GM21360 (cell line): ENCODE results near the gene FOXG1.

Source experiments
- ATAC-seq: cut with Tn5 transposase; IDR thresholded peaks from one replicate; pipeline ENCODE4 v1.9.1; 2021; ENCODE audit warnings: mild to moderate bottlenecking, moderate library complexity; ENCODE audit not compliant: unreplicated experiment

Gene FOXG1

GRCh38 chr14:28766469-28766955, at the start of gene FOXG1:
FOXG1 (plus strand) TSS chr14:28766787; CDS start chr14:28767280, 493 bp downstream.
- ATAC-seq, result peak; percentile 64

DNA sequence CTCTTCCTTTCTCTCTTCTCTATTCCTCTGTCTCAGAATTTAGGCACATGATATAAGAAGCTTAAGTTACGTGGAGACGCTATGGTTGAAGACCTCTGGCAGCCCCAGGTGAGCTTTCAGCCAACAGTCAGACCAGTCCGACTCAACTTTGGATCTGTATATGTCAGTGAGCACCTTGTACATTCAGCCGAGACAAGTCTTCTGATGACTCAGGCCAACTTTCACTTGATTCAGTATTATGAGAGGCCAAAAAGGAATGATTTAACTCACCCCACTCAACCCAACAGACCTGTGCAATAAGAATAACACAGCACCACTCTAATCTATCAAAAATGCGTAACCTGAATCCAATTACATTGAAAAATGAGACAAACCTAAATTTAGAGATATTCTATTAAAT, 47.5 kb upstream of the FOXG1 start:
- ATAC-seq, result no peak

GRCh38 chr14:28731358-28731757, 35.2 kb upstream of the FOXG1 start:
- ATAC-seq, result no peak

DNA sequence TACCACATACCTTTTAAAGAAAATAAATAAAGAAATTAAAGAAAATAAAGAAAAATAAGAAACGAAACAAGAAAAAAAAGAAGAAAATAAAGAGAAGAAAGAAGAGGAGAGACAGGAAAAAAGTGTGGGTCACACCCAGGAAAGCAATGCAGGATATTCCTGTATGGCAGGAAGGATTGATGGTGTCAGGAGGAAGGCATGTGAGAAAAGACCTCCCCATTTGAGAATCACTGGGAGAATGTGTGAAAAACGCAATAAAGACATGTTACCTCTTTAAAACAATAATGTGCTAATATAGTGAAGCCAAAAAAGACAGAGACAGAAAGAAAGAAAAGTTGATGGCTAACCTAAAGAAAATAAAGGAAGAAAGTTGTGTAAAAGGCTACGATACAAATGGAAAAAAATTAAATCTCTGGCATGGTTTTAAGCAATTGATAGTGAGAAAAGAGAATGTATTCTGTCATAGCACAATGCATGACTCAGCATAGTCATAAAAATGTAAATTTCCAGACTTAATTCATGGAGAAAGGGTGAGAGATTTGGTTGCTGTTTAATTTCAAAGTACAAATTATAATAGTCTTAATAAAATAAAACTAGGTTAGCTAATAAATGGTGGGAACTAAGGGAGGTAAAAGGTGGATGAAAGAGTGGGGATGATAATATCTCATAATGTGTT, 24.3 kb upstream of the FOXG1 start:
- no peak for ATAC-seq

DNA sequence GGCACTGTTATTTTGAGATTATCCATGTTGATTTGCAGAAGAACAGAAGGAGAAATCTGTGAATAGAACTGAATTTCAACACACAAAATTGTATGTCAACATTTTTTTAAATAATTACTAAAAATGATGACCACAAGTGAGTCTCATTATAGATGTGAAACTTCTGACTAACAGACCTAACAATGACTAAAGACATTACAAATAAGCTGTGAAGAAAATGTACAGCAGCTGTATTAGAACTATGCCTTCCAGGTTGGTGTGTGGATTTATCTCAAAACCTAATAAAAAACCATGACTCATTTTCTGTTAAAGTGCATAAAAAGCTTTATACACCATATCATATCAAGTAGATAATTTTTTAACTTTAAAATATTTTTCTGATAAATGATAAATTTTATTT, 22.5 kb upstream of the FOXG1 start:
- ATAC-seq, result no peak

GRCh38 chr14:28745176-28745575, 21.4 kb upstream of the FOXG1 start:
- no peak for ATAC-seq

DNA sequence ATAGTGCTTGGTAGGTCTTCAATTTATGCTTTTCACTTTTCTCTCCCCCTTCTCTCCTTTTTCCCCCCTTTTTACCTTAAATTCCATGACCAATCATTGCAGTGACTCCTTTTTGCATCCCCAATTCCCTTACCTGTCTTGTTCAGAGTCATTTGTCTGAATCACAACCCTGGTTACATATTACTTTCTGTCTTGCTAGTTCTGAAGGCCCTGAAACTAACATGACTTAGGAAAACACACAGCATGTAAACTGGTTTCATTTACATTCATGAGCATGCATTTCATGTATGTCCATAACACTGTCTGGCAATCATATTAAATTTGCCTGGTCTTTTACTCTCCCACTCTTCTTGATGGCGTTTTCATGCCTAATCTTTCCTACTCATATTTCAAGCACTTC, 20.3 kb upstream of the FOXG1 start:
- ATAC-seq, result no peak

- peak; percentile 72 for ATAC-seq
These were observed 15.0 kb upstream of the FOXG1 start for GRCh38 chr14:28751467-28752058.

DNA sequence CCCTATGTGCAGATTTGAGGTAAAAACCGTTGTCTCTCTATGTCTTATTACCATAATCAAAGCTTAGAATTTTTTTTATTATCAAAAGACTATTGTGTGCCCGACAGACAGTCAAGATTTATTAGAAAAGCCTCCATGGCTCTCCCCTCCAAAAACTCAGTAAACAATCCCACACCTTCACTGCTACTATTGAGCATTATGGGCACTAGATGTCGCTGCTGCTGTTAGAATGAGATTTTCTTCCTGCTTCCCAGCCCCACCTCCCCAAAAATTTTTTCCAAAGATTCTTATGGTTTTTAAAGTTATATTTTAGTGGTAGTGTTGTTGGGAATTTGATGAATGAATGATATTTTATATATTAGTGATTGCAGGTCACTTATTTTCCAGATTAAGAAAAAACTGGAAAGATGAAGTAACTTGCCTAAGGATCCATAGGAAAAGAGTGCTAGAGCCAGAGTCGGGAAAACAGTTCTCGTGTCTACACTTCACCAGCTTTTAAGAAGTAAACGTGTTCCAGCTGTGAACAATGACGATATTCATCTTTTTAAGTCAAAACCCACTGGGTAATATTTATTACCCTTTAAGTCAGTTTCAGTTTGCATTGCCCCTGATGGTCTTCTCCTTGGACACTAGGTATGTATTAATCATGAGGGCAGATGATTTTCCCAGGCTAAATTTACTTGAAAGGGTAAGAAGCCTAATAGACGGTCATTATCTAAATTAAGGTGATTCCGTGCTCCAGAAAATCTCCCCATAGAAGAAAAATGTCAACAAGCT, 12.2 kb upstream of the FOXG1 start:
- ATAC-seq, result no peak

DNA sequence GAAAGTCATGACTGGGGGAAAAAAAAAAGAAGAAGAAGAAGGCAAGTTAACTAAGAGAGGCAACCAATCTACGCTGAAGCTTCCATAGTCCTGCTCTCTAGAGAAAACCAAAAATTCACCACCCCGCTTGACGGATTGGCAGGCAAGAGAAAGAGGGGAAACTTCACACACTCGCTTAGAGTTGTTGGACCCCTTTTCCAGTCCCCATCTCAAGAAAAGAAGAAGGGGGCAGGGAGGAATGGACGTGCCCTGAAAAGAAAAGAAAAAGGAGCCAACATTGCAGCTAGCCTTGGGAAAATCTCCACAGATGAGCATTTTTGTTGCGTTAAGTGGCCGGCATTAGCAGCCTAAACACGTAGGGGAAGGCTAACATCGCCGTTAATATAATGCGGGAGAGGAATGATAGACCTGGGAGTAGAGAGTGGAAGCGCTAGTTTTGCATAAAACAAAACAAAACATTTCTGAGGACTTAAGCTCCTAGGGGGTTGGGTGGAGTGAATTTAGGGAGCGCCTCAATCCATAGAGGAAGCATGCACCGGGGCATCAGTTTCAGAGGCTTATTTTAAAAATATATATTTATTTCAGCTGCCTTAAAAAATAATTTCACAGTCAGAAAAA, 11.3 kb upstream of the FOXG1 start:
- no peak for ATAC-seq

DNA sequence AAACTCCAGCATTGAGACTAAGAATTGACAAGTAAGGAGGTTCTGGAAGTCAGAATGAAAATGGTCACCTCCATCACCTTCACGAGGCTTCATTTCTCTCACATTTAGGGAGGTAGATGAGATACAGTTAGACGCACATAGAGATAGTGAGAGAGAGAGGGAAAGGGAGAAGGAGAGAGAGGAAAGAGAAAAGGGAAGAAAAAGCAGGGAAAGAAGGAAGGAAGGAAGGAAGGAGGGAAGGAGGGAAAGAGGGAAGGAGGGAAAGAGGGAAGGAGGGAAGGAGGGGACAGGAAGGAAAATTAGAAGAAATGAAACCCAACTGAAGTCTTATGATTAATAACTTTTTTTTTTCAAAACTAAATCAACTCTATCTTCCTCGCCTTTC, 10.7 kb upstream of the FOXG1 start:
- no peak for ATAC-seq

DNA sequence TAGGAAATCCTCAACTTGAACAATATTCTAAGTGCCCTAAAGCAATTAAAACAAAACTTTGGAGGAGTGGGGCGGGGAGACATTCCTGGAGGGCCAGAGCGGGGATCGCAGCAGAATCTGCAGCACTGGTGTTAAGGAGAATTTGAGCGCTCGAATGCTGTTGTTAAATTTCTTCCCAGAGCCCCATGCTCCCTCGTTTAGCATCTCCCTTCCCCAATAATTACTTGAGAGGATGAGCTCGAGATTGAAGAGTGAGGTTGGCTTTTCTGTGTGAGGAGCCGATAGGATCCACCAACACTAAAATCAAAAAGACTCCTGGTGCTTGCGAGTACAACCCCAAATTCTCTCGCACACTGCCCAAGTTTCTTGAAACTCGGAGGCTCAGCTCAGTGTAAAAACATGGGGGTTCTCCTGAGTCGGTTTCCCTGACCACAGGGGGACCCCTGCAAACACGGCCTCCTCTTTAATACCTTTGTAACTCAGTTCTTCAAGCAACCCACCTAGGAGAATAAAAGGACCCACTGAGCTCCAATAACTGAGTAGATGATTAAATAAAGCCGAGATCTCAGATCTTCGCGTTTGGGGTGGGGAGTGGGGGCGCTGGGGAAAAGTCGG, 10.2 kb upstream of the FOXG1 start:
- no peak for ATAC-seq

DNA sequence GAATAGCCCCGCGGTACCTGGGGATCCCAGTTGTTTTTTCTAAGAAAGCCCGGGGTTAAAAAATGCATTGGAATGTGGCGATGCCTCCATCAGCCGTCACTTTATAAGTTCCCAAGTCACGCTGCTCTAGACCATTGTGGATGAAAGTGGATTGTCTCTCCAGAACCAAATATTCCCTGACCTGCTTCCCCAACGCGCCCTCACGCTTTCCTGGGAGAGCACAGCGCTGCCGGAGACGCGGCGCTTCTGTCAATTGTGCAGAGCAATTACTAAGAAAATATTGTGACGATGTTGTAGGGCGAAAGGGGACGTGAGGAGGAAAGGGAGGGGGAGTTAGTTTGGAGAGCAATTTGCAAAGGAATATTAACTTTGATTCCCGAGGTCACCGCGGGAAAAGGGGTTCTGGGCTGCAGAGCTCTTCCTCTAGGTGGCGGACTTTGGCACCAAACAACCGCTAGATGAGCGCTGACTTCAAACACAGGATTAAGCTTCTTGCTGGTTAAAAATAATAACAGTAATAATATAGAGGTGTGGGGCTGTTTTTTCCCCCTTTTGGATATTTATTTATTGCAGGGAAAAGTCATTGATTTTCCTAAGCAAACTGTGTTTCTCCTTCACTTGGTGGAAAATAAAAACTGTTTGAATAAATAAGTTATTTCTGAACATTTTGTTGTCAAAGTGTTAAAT, 9.6 kb upstream of the FOXG1 start:
- peak; percentile 52 for ATAC-seq

GRCh38 chr14:28757786-28758185, 8.8 kb upstream of the FOXG1 start:
- no peak for ATAC-seq

GRCh38 chr14:28758253-28758884, 8.2 kb upstream of the FOXG1 start:
- ATAC-seq, result no peak

DNA sequence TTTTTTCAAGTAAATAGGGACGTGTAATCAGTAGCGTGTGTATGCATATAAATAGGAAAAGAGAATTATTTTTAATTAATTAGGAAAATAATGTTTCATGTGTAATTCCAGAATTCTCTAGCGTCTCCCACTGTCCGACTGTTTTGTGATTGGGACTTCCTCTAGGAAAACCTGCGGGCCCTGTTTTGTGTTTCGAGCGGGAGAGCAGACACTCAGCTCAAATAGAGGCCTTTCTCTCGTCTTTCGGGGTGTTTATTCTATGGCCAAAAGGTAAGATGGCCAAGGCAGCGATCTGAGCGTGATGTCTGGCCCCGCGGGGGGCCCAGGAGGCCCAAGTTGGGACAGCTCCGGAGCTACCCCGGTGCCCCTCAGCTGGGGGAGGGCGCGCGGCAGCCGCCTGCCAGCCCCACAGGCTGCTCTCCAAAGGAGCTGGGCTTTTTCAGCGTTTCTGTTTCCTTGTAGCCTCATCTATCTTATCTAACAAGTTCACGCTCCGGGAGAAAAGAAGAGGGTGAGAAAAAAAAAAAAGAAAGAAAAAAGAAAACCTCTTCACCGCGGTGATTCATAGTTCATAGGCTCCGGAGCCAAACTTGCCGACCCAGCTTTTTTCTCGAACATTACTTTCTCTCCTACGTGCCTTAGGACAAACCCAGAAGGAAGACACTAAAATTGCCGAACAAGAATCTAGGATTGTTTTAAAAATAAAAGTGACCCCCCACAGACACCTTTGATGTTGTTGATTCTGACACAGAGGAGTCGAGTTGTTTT, 7.5 kb upstream of the FOXG1 start:
- ATAC-seq, result no peak

- ATAC-seq, result no peak
These were observed 6.8 kb upstream of the FOXG1 start for GRCh38 chr14:28759653-28760313.

DNA sequence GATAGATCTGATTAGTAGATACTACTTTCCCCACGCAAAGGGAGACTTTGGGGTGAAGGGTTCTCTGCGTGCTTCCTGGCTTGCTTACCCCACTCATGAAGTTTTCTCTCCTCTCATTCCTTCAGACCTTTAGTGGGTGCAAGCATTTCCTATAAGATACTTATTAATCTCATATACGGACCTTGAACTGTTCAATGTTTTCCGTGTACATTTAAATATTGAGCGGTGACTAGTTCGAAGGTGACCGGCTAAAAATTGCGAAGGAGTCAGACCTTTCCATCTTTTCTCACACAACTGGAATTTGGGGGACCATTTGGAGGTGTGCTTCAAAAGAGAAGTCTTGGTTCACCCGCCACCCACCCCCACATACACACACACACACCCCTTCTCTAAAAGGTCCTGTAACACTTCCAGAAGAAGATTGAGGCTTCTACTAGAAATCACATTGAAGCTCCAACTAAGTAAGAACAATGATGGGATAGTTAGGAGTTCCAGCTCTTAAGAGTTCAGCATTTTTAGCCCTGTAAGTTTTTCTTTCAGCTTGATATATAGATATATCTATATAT, 6.1 kb upstream of the FOXG1 start:
- no peak for ATAC-seq
